ENCODE data around the gene ASIC3.

ASIC3 gene

DNA sequence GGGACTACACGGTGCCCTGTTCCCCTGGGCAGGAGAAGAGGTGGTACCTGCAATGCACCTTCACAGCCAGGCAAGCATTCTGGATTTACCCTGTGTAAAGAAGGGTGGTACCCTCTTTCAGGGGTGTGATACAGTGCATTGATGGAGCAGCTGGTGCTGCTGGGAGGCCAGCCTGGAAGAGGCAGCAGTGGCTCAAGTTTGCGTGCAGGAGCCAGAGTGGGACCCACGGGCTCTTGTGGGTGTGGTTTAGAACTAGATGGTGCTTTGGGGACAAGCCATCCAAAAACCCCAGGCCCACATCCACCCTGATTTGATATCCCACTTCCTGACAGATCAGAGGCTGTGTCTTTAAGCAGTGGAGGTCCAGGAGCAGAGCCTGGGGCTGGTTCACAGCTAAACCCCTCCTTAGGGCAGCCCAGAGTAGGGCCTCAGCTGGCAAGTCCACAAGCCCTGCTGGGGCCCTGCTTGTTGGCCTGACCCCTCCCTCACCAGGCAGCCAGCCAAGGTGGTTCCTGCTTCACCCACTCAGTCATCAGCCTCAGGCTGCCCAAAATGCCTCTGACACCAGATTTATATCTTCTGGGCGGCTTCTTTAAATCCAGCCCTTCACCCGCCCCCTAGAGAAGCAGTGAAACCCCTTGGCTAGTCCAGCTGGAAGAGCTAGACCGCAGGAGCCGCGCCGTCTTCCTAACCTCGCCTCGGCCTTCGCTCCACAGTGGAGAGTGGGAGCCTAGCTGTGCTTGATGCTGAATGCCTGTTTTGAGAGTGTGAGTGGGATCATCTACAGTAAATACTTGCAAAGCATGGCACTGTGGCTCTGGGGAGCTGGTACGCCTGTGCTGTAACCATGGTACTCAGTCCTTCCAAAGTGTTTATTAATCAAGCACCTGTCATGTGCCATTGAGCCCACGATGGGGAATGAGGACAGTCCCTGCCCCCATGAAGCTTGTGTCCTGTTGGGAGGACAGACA, 1.4 kb upstream of the ASIC3 start:
- DNase-seq: peak in 5 of 42 donors; percentile 18 to 60 (median 35)
- intact Hi-C loops (cut with DNase I): no loop called here

DNA sequence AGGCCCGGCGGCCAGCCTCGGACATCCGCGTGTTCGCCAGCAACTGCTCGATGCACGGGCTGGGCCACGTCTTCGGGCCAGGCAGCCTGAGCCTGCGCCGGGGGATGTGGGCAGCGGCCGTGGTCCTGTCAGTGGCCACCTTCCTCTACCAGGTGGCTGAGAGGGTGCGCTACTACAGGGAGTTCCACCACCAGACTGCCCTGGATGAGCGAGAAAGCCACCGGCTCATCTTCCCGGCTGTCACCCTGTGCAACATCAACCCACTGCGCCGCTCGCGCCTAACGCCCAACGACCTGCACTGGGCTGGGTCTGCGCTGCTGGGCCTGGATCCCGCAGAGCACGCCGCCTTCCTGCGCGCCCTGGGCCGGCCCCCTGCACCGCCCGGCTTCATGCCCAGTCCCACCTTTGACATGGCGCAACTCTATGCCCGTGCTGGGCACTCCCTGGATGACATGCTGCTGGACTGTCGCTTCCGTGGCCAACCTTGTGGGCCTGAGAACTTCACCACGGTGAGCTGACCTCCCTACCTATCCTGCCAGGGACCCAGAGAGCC, 656 bp downstream of the ASIC3 start:
- intact Hi-C loops (cut with DNase I): no loop called here
- no peak for DNase-seq

DNA sequence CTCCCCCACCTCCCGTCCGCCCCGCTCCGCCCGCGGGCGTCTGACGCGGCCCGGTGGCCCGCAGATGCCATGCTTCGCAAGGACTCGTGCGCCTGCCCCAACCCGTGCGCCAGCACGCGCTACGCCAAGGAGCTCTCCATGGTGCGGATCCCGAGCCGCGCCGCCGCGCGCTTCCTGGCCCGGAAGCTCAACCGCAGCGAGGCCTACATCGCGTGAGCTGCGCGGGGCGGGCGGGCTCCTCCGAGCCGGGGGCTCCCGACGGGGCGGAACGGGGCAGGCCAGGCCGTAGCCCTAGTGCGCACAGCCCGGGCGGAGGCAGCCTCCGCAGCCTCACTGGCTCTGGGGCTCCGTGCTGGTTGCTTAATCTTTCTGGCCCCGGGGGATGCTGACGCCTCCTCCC, 2.8 kb downstream of the ASIC3 start:
- DNase-seq: peak in 40 of 42 donors; percentile 40 to 81 (median 62)
- intact Hi-C loops (cut with DNase I): no loop called here

DNA sequence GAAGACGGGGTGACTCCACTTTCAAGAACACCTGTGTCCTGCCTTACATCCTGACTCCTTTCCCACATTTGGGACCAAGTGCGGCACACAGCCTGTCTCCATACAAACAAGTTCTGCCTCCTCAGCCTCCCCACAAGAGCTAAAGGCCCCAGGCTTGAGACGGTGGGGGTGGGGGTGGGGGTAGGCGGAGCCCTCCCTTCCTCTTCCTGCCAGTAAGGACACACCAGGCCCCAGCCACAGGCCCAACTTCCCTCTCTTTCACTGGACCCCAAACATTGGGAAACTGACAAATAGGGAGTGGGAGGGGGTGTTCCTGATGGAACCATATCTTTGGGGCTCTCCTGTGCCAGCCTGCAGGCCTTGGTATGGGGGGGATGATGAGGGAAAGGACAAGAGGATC, 4.8 kb downstream of the ASIC3 start:
- no peak for DNase-seq
- intact Hi-C loops (cut with DNase I): no loop called here

DNA sequence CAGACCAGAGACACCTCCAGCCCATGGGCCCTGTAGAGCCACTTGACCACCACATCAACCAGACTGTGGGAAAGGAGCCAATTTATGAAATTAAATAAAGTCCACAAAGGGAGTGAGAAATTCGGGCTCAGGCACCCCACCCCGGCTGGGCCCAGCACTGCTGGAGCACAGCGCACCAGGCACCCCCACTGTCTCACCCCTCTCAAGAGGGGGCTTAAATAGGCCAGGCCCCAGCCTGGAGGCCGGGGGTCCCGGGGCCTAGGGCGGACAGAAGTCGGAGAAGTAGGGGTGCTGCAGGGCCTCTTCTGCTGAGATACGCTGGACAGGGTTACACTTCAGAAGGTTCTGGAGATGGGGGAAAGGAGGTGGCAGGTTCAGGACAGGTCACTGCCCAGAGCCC, 5.4 kb downstream of the ASIC3 start:
- intact Hi-C loops (cut with DNase I): no loop called here
- DNase-seq: no peak

DNA sequence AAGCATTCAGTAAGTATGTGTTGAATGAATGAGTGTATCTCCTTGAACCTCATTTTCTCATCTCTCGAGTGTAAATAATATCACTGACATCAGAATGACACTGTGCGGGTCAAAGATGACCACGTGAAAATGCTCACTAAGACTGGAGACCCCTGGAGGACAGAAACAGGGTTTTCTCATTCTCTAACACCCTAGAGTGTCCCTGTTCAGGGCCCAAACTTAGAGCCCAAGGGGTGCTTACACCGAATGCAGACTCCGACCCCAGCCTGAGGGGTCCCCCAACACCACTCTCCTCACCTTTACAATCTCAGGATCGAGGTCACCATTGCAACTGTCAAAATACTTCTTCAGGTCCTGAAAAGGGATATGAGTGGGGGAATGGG, 7.9 kb downstream of the ASIC3 start:
- DNase-seq: no peak
- intact Hi-C loops (cut with DNase I): loop anchor here (2.0 kb wide), 1 partner anchor 27 kb away; the partner anchor contains the start of gene ABCB8

DNA sequence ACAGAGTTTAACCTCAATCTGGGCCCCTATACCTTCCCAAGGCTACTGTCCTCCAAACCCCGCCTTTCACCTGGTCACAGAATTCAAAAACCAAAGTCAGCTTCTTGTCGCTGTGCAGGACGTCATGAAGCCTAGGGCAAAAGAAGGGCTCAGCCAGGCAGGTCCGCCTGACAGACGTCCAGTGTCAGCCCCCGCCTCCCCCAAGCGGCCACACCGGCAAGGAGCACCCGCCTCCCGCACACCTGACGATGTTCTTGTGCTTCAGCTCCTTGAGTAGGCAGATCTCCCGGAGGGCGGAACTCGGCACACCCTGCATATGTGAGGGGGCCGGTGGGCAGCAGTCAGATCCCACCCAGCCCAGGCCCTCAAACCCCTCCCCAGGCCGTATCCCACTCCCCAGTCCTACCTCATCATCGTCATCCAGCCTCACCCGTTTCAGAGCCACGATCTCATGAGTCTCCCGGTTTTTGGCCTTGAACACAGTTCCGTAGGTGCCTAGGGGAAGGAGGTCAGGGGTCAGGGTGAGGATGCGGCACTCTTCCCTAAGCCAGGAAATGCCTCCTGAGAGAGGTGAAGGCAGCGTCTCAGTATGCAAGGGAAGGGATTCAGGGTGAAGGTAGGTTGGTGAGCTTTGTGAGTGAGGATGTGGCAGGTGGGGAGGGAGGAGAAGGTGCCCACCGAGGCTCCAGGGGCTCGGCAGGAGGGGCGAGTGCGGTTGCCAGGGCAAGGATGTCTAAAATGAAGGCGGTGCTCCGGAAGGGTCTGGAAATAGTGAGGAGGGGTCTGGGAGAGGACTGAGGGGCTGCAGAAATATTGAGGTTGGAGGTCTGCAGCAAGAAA, 8.6 kb downstream of the ASIC3 start:
- intact Hi-C loops (cut with DNase I): loop anchor here (2.0 kb wide), 1 partner anchor 28 kb away; the partner anchor contains the start of gene ABCB8
- DNase-seq: peak in 11 of 42 donors; percentile 26 to 59 (median 43)

DNA sequence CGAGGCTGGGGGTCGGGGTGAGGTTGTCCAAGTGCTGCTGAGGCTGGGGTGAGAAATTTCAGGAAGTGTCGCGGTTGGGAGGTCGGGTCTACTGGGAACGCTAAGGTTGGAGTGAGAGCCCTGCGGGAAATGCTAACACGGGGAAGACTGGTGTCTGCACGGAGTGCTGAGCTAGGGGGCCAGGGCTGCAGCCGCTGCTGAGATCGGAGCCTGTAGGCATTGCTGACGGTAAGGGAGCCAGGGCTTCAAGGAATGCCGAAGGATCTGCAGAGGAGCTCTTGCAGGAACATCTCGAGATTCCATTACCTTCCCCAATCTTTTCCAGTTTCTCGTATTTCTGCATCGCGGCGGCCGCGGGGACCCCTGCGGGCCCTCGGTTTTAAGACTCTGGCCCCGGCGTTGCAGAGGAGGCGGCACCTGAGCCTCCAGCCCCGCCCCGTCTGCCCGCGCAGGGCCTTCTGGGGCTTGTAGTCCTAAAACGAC, 9.2 kb downstream of the ASIC3 start, which contains the start of gene CDK5:
Gene CDK5 (minus strand): TSS at position 392 of the 483 bp plus-strand sequence. CDS start 49 bp downstream, at position 343.
- intact Hi-C loops (cut with DNase I): loop anchor here (2.0 kb wide), 1 partner anchor 29 kb away; the partner anchor contains the start of gene ABCB8
- DNase-seq: peak in 2 of 42 donors; percentile 18 to 32

DNA sequence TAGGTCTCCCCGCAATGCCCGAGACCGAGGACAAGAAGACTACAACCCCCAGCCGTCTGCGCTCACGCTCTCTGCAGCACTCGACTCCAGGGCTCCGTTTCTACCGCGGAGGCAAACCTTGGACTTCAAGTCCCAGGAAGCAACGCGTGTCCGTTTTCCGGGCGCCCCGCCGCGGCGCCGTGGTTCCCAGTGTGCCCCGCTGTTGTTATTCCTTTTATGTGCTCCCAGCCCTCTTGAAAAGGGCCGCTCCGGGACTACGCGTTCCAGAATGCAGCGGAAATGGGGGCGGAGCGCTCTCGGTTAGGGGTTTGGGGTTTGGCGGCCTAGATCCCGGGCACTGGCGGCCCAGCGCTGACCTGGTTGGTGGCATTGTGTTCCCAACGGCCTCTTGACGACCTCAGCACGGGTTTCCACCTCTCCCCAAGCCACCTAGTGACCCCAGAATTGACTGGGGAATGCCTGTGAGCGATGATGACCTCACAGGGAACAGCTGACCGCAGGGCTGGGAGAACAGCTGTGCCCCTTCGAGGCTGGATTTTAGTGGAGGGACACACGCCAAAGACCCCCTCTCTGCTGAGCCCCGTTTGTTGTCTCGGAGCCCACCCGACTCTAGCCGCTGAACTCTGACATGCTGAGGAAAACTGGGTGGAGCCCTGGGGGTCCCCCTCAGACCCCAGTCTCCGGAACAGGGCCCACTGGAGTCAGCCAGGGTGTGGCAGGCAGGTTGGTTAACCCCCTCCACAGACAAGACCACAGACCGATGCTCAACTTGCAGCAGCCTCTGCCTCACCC, 9.9 kb downstream of the ASIC3 start:
- DNase-seq: peak; percentile 97 to 100 (median 100)
- intact Hi-C loops (cut with DNase I): loop anchor here (2.0 kb wide), 2 partner anchors 23 to 29 kb away; partner anchors contain the start of genes ABCB8 and FASTK

DNA sequence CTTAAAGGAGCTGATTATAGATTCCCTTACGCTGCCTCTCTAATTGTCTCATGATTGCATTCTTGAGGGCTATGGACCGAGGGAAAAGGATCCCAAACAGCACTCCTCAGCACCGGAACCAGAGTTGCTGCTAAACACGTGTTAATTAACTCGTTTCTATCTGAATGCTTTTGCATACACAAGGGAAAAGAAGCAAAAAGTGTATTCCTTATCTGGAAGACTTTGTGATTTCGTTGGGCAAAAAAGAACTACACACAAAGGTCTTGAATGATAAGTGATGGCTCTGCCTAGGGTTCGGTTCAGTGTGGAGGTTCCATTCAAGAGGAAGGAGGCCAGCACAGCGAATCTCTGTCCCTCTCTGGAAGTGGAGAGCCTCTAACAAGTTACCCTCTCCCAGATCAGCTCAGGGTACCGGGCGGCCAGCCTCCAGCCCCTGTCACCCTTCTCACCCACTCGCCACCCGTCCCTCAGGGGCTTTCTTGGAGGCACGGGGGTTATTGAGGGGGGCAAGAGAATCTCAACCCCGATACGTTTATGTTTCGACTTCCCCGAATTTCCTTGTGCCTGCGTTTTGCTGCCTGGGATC, 10.5 kb downstream of the ASIC3 start:
- intact Hi-C loops (cut with DNase I): loop anchor here (2.0 kb wide), 1 partner anchor 22 kb away; the partner anchor contains the start of gene FASTK
- DNase-seq: peak in 8 of 42 donors; percentile 11 to 43 (median 30)

DNA sequence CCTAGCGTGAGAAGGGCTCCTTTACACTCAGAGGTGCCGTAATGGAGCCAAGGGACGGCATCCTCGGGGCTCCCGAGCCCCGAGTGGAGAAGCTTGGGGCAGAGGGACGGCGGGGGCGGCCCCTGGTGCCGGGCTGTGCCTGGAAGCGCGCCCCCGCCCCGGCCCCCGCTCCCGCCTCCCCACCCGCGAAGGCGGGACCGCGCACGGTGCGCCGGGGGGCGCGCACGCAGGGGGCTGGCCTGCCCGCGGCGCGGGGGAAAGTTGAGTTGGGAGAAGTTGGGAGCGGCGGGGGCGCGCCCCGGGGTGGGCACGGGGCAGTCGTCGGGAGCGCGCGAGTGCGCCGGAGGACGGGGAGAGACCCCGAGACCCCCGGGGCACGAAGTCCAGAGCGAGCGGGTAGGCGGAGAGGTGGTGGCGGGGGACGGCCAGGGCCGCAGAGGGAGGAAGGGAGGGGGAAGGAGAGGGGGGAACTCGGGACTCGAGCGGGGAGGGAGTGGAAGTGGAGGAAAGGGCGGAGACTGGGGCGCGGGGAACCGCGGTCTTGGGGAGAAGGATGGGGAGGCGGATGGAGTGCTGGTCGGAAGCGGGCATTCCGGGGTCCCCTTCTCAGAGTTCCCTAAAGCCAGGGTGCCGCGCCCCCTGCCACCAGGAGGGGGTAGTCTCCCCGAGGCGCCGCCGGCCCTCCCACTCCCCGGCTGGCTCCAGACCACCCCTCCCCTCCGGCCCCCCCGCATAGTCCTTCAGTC, 11.2 kb downstream of the ASIC3 start, which contains the start of gene SLC4A2:
Gene SLC4A2 (plus strand): TSS at position 223 of the 746 bp plus-strand sequence. CDS start 2,399 bp downstream, outside the sequence.
- intact Hi-C loops (cut with DNase I): loop anchor here (2.0 kb wide), 1 partner anchor 21 kb away; the partner anchor contains the start of gene FASTK
- peak; percentile 60 to 92 (median 85) for DNase-seq

DNA sequence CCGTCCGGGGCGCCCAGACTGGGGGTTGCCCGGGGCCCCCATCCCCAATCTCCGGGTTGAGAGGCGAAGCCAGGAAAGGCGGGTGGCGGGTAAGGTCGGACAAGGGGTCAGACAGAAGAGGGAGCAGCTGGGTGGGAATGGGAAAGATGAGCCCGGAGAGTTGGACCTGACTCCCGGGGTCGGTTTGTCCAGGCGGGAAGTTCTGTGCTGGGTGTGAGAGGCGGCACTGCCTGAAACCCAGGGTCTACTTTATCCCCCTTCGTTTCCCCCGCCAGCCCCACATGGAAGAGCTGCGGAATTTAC, 11.7 kb downstream of the ASIC3 start:
- intact Hi-C loops (cut with DNase I): no loop called here
- DNase-seq: no peak

DNA sequence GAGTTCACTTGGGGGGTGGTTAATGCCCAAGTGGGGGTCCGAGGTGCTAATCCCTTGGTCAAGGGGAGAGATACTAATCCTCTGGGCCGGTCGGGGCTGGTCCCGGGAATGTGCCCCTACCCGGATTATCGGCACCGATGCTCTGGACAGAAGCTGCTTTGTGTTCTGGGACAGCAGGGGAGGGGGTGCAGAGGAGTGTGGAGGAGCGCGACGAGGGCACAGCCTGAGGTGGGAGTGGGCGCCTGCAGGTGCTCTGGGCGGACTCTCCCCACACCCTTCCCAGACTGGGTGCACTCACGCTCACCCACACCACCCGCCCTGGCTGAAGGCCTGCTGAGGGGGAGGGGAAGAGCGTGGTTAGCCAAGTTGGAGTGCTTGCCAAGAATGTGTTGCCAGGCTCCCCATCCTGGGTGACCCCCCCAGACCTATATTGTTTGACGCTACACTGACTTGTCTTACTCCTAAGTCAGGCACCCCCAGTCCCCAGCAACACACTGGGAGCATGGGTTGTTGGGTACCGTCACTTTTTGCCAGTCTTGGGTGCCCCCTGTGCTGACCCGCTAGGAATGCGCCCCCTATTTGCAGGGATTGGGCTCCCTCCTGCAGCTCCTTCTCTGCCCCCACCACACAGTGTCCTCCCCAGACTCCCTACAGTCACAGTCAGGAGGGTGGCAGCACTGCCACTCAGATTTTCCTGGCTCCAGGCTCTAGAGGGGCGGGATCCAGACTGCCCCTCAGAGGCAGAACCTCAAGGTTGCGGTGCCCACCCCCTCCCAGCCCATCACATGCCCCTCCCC, 12.3 kb downstream of the ASIC3 start:
- intact Hi-C loops (cut with DNase I): no loop called here
- DNase-seq: peak in 30 of 42 donors; percentile 17 to 74 (median 50)

DNA sequence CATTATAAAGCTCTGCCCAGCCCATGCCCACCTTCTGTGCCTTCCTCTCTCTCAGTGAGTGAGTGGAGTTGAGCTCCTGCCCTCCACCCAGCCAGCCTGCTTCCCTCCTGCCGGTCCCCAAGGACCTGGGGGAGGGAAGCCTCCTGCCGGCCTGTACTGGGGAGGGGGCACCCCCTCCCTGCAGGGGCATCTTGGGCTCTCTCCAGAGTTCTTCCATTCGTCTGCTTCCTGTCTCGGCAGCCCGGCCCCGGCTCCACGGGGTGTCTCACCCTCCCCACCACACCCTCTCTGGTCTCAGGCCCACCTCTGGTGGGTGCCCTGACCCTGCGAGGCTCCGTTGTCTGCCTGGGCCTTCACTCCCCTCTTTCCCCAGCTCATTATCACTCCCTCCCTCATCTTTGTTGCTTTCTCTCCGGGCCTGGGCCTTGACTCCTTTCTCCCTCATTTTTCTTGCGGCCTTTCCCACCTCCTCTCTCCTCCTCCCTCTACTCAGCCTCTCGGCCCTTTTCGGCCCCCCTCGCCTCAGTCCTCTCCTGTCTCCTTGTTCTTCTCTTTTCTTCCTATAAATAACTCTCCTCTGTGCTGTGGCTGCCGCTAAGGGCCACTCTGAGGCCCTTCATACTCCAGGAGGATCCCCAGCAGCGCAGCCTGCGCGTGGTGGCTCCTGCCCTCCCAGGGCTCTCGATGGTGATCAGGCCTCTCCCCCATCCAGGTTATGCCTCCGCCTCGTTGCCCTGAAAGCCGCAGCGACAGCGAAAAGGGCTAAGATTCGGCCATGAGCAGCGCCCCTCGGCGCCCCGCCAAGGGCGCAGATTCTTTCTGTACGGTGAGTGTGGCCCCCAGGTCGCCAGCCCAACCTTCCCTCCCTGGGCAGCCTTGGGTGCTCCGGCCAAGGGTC, 13.1 kb downstream of the ASIC3 start:
- intact Hi-C loops (cut with DNase I): no loop called here
- DNase-seq: no peak

DNA sequence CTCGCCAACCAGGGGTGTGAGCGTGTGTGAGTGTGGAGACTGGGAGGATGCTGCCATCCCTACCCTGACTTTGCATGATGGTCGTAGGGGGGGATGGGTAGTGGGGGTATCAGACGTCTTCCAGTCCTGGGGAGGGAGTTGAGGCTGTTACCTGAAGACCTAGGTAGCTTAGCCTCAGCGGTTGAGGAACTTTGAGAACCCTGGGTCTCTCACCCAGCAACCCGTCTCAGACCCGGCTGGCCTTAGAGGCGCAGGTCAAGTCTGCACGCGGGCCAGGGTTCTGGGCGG, 13.7 kb downstream of the ASIC3 start:
- intact Hi-C loops (cut with DNase I): no loop called here
- DNase-seq: no peak

Measured in head of caudate nucleus (tissue), 42 donors.